HepG2 (cell line): ENCODE data around the gene UBASH3A. TPM values are rescaled to one million over a fixed set of nuclear protein-coding genes. Genes with fewer than 3 reads are reported as not detected.

Experiments
- HNRNPUL1 ChIP-seq: fragments of 200-400 bp; formaldehyde crosslinking; IDR thresholded peaks from 2 replicates; pipeline ENCODE4 v1.6.1; 2017; ENCODE audit warnings: low read depth, mild to moderate bottlenecking, low read length, moderate library complexity
- HOXA9 ChIP-seq: sonication (generic); formaldehyde crosslinking; IDR thresholded peaks from 2 replicates; pipeline ENCODE4 v1.8.1; 2022; ENCODE audit warnings: missing genetic modification reagents, mild to moderate bottlenecking, moderate library complexity, borderline replicate concordance
- THAP11 ChIP-seq: IDR thresholded peaks from 2 replicates; pipeline ENCODE4 v1.6.1; 2016; ENCODE audit warnings: missing biosample characterization, missing genetic modification reagents
- ZNF510 ChIP-seq: sonication (generic); formaldehyde crosslinking; IDR thresholded peaks from 2 replicates; pipeline ENCODE4 v1.4.0; 2020; ENCODE audit warnings: low read depth, mild to moderate bottlenecking, missing genetic modification reagents
- ZNF543 ChIP-seq: sonication (generic); formaldehyde crosslinking; IDR thresholded peaks from 2 replicates; pipeline ENCODE4 v1.4.0; 2020; ENCODE audit warnings: mild to moderate bottlenecking, missing genetic modification reagents
- ZNF747 ChIP-seq: sonication (generic); formaldehyde crosslinking; IDR thresholded peaks from 2 replicates; pipeline ENCODE4 v1.8.1; 2023; ENCODE audit warnings: missing genetic modification reagents, mild to moderate bottlenecking, borderline replicate concordance
- ZSCAN9 ChIP-seq: IDR thresholded peaks from 2 replicates; pipeline ENCODE4 v1.6.1; 2016; ENCODE audit warnings: borderline replicate concordance
- polyA plus RNA-seq, 8 experiments: library from polyadenylated mRNA; depleted of rRNA in 3 of 8; stranded (reverse) in 7 of 8; unstranded in 1 of 8; fragments of >200 nt; fragmentation: Illumina TruSeq in 4 of 8; extraction: Trizol in 4 of 8; gene quantifications; 2 replicates each; pipeline versions ENCODE4 v1.2.1 to v1.2.3, GENCODE V29; 2011 to 2016; ENCODE audit warnings: low read depth in 4 of 8, missing spikeins in 1 of 8, mixed read lengths in 1 of 8; ENCODE audit not compliant: insufficient read depth in 1 of 8
- total RNA-seq, 5 experiments: library from RNA; depleted of rRNA; stranded (reverse); fragments of >200 nt; fragmentation: Illumina TruSeq; extraction: Trizol; gene quantifications; 2 replicates each; pipeline ENCODE4 v1.2.3, GENCODE V29; 2016; ENCODE audit warnings: low read depth in 1 of 5
- TF ChIP-seq, protein P1 (sequence below): sonication (generic); formaldehyde crosslinking; IDR thresholded peaks from 2 replicates; pipeline ENCODE4 v1.9.0; 2022; ENCODE audit warnings: missing genetic modification reagents, mild to moderate bottlenecking, borderline replicate concordance
- TF ChIP-seq, protein P2 (sequence below): sonication (generic); formaldehyde crosslinking; IDR thresholded peaks from 2 replicates; pipeline ENCODE4 v1.8.1; 2023; ENCODE audit warnings: mild to moderate bottlenecking, missing genetic modification reagents
- TF ChIP-seq, protein P3 (sequence below): sonication (generic); formaldehyde crosslinking; IDR thresholded peaks from 2 replicates; pipeline ENCODE4 v1.5.1; 2020; ENCODE audit warnings: missing genetic modification reagents, mild to moderate bottlenecking, borderline replicate concordance
- TF ChIP-seq, protein P4 (sequence below): sonication (generic); formaldehyde crosslinking; IDR thresholded peaks from 2 replicates; pipeline ENCODE4 v1.8.1; 2023; ENCODE audit warnings: mild to moderate bottlenecking, missing genetic modification reagents
- TF ChIP-seq, protein P5 (sequence below): sonication (generic); formaldehyde crosslinking; IDR thresholded peaks from 2 replicates; pipeline ENCODE4 v1.4.0; 2020; ENCODE audit warnings: missing genetic modification reagents
- TF ChIP-seq, protein P6 (sequence below): sonication (generic); formaldehyde crosslinking; IDR thresholded peaks from 2 replicates; pipeline ENCODE4 v1.4.0; 2020; ENCODE audit warnings: mild to moderate bottlenecking, missing genetic modification reagents

UBASH3A gene
- total and polyA plus RNA-seq, 2 of the 13 experiments (the other 11 are each of a cell fraction or from before 2014, with no cell fraction given): not detected

DNA sequence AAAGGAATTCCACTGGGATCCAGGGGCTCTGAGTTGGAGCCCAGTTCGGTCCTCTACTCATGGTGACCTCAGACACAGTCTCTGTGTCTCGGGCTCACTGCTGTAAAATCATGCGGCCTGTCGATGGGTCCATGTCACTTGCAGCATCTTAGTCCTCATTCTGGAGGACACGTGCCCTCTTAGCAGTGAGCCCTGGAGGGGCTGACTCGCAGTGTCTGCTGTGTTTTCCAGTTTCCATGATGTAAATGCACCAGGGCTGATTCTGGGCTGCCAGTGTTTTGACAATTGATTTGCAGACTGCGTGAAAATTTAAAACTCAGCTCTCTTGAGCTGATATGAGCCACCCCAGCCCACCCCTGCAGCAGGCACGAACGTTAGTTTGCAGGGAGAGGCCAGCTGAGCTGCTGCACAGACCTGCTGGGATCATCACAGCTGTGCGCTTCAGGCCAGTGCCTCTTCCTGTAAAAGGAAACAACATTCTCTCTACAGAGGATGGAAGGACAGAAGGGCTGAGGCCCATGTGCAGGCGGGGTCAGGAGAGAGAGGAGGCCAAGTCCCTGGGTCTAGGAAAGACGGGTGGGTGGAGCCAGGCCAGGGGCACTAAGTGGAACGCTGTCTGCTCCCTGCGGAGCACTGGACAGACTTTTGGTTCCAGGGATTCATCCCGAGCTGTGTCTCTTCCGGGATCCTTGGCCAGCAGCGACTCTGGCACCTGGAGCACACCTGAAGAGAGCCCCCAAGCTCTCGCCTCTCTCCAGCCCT lies 49.7 kb downstream of the UBASH3A start (continued):
- TF ChIP-seq, protein P1, sequence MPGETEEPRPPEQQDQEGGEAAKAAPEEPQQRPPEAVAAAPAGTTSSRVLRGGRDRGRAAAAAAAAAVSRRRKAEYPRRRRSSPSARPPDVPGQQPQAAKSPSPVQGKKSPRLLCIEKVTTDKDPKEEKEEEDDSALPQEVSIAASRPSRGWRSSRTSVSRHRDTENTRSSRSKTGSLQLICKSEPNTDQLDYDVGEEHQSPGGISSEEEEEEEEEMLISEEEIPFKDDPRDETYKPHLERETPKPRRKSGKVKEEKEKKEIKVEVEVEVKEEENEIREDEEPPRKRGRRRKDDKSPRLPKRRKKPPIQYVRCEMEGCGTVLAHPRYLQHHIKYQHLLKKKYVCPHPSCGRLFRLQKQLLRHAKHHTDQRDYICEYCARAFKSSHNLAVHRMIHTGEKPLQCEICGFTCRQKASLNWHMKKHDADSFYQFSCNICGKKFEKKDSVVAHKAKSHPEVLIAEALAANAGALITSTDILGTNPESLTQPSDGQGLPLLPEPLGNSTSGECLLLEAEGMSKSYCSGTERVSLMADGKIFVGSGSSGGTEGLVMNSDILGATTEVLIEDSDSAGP (CRISPR knock-in tag): no peak
- no peak for TF ChIP-seq THAP11 (CRISPR knock-in tag)
- no peak for TF ChIP-seq HOXA9
- TF ChIP-seq ZSCAN9 (CRISPR knock-in tag): no peak
- TF ChIP-seq, protein P2, sequence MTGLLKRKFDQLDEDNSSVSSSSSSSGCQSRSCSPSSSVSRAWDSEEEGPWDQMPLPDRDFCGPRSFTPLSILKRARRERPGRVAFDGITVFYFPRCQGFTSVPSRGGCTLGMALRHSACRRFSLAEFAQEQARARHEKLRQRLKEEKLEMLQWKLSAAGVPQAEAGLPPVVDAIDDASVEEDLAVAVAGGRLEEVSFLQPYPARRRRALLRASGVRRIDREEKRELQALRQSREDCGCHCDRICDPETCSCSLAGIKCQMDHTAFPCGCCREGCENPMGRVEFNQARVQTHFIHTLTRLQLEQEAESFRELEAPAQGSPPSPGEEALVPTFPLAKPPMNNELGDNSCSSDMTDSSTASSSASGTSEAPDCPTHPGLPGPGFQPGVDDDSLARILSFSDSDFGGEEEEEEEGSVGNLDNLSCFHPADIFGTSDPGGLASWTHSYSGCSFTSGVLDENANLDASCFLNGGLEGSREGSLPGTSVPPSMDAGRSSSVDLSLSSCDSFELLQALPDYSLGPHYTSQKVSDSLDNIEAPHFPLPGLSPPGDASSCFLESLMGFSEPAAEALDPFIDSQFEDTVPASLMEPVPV: no peak
- TF ChIP-seq, protein P3, sequence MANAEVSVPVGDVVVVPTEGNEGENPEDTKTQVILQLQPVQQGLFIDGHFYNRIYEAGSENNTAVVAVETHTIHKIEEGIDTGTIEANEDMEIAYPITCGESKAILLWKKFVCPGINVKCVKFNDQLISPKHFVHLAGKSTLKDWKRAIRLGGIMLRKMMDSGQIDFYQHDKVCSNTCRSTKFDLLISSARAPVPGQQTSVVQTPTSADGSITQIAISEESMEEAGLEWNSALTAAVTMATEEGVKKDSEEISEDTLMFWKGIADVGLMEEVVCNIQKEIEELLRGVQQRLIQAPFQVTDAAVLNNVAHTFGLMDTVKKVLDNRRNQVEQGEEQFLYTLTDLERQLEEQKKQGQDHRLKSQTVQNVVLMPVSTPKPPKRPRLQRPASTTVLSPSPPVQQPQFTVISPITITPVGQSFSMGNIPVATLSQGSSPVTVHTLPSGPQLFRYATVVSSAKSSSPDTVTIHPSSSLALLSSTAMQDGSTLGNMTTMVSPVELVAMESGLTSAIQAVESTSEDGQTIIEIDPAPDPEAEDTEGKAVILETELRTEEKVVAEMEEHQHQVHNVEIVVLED: no peak
- TF ChIP-seq, protein P4, sequence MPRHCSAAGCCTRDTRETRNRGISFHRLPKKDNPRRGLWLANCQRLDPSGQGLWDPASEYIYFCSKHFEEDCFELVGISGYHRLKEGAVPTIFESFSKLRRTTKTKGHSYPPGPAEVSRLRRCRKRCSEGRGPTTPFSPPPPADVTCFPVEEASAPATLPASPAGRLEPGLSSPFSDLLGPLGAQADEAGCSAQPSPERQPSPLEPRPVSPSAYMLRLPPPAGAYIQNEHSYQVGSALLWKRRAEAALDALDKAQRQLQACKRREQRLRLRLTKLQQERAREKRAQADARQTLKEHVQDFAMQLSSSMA (CRISPR knock-in tag): no peak
- TF ChIP-seq, protein P5, sequence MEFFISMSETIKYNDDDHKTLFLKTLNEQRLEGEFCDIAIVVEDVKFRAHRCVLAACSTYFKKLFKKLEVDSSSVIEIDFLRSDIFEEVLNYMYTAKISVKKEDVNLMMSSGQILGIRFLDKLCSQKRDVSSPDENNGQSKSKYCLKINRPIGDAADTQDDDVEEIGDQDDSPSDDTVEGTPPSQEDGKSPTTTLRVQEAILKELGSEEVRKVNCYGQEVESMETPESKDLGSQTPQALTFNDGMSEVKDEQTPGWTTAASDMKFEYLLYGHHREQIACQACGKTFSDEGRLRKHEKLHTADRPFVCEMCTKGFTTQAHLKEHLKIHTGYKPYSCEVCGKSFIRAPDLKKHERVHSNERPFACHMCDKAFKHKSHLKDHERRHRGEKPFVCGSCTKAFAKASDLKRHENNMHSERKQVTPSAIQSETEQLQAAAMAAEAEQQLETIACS: no peak
- TF ChIP-seq HNRNPUL1: no peak
- TF ChIP-seq ZNF543 (CRISPR knock-in tag): no peak
- no peak for TF ChIP-seq ZNF747
- TF ChIP-seq, protein P6, sequence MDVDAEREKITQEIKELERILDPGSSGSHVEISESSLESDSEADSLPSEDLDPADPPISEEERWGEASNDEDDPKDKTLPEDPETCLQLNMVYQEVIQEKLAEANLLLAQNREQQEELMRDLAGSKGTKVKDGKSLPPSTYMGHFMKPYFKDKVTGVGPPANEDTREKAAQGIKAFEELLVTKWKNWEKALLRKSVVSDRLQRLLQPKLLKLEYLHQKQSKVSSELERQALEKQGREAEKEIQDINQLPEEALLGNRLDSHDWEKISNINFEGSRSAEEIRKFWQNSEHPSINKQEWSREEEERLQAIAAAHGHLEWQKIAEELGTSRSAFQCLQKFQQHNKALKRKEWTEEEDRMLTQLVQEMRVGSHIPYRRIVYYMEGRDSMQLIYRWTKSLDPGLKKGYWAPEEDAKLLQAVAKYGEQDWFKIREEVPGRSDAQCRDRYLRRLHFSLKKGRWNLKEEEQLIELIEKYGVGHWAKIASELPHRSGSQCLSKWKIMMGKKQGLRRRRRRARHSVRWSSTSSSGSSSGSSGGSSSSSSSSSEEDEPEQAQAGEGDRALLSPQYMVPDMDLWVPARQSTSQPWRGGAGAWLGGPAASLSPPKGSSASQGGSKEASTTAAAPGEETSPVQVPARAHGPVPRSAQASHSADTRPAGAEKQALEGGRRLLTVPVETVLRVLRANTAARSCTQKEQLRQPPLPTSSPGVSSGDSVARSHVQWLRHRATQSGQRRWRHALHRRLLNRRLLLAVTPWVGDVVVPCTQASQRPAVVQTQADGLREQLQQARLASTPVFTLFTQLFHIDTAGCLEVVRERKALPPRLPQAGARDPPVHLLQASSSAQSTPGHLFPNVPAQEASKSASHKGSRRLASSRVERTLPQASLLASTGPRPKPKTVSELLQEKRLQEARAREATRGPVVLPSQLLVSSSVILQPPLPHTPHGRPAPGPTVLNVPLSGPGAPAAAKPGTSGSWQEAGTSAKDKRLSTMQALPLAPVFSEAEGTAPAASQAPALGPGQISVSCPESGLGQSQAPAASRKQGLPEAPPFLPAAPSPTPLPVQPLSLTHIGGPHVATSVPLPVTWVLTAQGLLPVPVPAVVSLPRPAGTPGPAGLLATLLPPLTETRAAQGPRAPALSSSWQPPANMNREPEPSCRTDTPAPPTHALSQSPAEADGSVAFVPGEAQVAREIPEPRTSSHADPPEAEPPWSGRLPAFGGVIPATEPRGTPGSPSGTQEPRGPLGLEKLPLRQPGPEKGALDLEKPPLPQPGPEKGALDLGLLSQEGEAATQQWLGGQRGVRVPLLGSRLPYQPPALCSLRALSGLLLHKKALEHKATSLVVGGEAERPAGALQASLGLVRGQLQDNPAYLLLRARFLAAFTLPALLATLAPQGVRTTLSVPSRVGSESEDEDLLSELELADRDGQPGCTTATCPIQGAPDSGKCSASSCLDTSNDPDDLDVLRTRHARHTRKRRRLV (CRISPR knock-in tag): no peak
- TF ChIP-seq ZNF510 (CRISPR knock-in tag): no peak
